ENCODE measurements around the gene MYH9.
"Not testable (repeated sequence)": the region's sequence is repeated elsewhere in the genome, so short reads cannot be mapped to it uniquely, and the experiment has no call there.

Gene MYH9

DNA sequence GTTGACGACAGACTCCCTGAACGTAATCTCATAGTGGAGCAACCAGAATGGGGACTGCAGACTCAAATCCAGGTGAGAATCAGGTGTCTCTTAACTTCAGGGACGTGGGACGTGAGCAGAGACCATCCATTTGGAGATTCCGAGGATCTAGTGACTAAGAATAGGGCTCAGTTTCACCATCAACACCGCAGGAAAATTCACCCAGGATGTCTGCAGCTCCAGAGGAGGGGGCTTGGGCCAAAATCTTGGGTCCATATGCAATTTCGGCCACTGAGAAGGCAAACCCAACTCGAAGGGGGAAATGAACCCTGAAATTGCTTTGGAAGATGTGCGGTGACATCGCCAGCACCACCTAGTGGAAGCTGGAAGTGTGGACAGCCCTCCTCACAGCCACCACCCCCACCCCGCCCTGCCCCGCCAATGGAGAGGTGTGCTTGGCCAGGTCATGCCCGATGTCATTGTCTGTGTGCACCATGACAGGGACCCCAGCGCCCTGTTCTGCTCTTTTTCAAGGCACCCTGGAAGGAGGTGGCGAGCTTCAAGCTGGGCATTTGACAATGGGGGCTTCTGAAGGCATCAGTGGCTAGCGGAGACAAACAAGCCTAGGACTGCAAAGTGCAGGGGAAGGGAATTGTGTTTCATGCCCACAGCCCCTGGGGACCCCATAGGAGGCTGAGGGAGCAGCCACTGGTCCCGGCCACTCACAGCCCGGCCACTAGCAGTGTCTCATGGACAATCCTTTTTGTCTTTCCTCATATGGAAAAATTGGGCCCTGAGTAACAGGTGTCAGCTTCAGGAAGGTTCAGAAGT is 110.1 kb downstream of the MYH9 start:
- Histone ChIP-seq H3K9ac (ENCODE audit: low read depth, low read length) (no peak overlapping the region), H3K27ac (ENCODE audit: low read length) (no peak overlapping the region), H3K4me1 (ENCODE audit: insufficient read depth, low read length) (no peaks in the 10 kb centered on the region), H3K4me3 (ENCODE audit: low read length) (no peak overlapping the region), H3K36me3 (ENCODE audit: insufficient read depth, low read depth, low read length) (peaks cover 17% of the 10 kb centered on the region), H3K9me3 (ENCODE audit: insufficient read depth, low read depth, low read length) (no peaks in the 10 kb centered on the region), H3K27me3 (ENCODE audit: insufficient read depth, low read length) (no peaks in the 10 kb centered on the region)

DNA sequence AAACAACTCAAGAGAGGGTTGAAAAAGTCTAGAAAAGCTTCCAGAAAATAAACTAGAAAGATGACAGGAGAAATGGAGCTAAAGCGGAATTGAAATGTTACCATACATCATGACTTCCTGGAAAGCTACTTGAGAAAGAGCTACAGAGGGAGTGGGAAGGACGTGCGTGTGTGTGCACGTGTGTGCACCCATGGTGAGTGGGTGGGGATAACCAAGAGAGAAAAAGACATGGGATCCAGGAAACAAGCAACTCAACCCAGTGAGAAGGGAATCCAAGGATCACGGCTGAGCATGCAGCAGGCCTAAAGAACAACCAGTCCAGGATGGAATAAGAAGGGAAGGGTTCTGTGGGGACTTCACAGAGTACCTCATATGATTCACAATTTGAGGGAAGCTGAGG is 113.2 kb downstream of the MYH9 start:
- H3K36me3 ChIP-seq (ENCODE audit: insufficient read depth, low read depth, low read length) = no peaks in the 10 kb centered on the region
- no peak overlapping the region for H3K27ac ChIP-seq (ENCODE audit: low read length)
- H3K9me3 ChIP-seq (ENCODE audit: insufficient read depth, low read depth, low read length) = no peaks in the 10 kb centered on the region
- no peaks in the 10 kb centered on the region for H3K27me3 ChIP-seq (ENCODE audit: insufficient read depth, low read length)
- H3K9ac ChIP-seq (ENCODE audit: low read depth, low read length) = no peak overlapping the region
- H3K4me3 ChIP-seq (ENCODE audit: low read length) = no peak overlapping the region
- no peaks in the 10 kb centered on the region for H3K4me1 ChIP-seq (ENCODE audit: insufficient read depth, low read length)

DNA sequence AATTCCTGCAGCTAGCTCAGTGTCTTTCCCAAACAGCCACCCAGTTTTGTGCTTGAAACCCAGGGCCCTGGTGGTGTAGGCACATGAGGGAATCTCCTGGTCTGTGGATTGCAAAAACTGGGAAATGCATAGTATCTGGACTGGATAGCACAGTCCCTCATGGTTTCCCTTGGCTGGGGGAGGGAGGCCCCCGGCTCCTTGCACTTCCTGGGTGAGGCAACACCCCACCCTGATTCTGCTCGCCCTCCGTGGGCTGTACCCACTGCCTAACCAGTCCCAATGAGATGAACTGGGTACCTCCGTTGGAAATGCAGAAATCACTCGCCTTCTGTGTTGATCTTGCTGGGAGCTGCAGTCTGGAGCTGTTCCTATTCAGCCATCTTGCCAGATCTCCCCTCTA is 115.8 kb downstream of the MYH9 start:
- H3K36me3 ChIP-seq (ENCODE audit: insufficient read depth, low read depth, low read length); H3K4me3 ChIP-seq (ENCODE audit: low read length): not testable (repeated sequence)

DNA sequence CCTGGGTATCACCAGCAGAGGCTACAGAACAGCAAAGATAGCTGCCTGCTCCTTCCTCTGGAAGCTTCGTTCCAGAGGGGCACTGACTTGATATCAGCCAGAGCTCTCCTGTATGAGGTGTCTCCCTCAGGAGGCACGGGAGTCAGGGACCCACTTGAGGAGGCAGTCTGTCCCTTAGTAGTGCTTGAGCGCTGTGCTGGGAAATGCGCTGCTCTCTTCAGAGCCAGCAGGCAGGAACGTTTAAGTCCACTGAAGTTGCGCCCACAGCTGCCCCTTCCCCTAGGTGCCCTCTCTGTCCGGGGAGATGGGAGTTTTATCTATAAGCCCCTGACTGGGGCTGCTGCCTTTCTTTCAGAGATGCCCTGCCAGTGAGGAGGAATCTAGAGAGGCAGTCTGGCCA is 116.5 kb downstream of the MYH9 start:
- not testable (repeated sequence) for H3K27me3 ChIP-seq (ENCODE audit: insufficient read depth, low read length); H3K4me1 ChIP-seq (ENCODE audit: insufficient read depth, low read length); H3K9me3 ChIP-seq (ENCODE audit: insufficient read depth, low read depth, low read length); H3K36me3 ChIP-seq (ENCODE audit: insufficient read depth, low read depth, low read length); H3K9ac ChIP-seq (ENCODE audit: low read depth, low read length); H3K4me3 ChIP-seq (ENCODE audit: low read length); H3K27ac ChIP-seq (ENCODE audit: low read length)

More for the DNA sequence above, 115.8 kb downstream of the MYH9 start:
- not testable (repeated sequence) for H3K9ac ChIP-seq (ENCODE audit: low read depth, low read length); H3K9me3 ChIP-seq (ENCODE audit: insufficient read depth, low read depth, low read length); H3K4me1 ChIP-seq (ENCODE audit: insufficient read depth, low read length); H3K27ac ChIP-seq (ENCODE audit: low read length); H3K27me3 ChIP-seq (ENCODE audit: insufficient read depth, low read length)

- H3K4me1 ChIP-seq (ENCODE audit: insufficient read depth, low read length) = no peaks in the 10 kb centered on the region
- H3K9me3 ChIP-seq (ENCODE audit: insufficient read depth, low read depth, low read length) = no peaks in the 10 kb centered on the region
- no peak overlapping the region for H3K27ac ChIP-seq (ENCODE audit: low read length)
- no peak overlapping the region for H3K4me3 ChIP-seq (ENCODE audit: low read length)
- H3K9ac ChIP-seq (ENCODE audit: low read depth, low read length) = no peak overlapping the region
- H3K27me3 ChIP-seq (ENCODE audit: insufficient read depth, low read length) = no peaks in the 10 kb centered on the region
- no peaks in the 10 kb centered on the region for H3K36me3 ChIP-seq (ENCODE audit: insufficient read depth, low read depth, low read length)
Observed at GRCh38 chr22:36267896-36268485, 119.8 kb downstream of the MYH9 start.

GRCh38 chr22:36267058-36267457 is 120.7 kb downstream of the MYH9 start:
- H3K4me3 ChIP-seq (ENCODE audit: low read length) = no peak overlapping the region
- H3K9me3 ChIP-seq (ENCODE audit: insufficient read depth, low read depth, low read length) = no peaks in the 10 kb centered on the region
- H3K4me1 ChIP-seq (ENCODE audit: insufficient read depth, low read length) = no peaks in the 10 kb centered on the region
- no peak overlapping the region for H3K27ac ChIP-seq (ENCODE audit: low read length)
- H3K9ac ChIP-seq (ENCODE audit: low read depth, low read length) = no peak overlapping the region
- no peaks in the 10 kb centered on the region for H3K36me3 ChIP-seq (ENCODE audit: insufficient read depth, low read depth, low read length)
- no peaks in the 10 kb centered on the region for H3K27me3 ChIP-seq (ENCODE audit: insufficient read depth, low read length)

DNA sequence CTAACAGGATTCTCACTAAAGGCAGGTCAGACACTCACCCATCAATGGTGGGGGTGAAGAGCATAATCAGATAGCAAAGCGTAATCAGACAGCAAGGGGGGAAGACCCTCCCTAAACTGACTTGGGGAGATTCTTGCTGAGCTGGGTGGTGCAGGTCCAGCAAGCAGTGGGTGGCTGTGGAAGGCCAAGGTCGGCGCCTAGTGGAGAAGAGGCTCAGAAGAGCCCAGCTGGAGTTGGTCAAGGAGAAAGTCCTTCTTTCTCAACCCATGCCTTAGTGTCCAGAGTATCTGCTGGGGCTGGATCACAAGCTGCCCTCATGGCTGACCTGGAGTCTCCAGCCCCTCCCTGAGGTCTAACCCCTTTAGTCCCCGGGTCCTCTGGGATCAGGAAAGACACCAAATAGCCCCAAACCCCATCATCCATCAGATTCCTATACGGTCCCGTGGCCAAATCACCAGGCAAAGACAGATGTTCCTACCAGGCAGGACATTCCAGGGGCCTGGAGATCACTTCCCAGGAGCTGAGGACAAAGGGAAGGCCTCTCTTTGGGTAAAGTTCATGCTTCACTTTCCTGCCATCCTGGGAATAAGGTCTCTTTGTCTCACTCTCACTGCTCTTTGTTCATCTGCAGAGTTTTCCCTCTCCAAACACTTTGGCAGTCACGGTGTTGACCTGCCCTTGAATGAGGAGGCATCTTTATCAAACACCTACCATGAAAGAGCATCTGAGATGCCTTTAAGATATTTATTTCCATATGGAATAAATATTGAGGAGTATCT is 123.7 kb downstream of the MYH9 start:
- H3K36me3 ChIP-seq (ENCODE audit: insufficient read depth, low read depth, low read length); H3K4me1 ChIP-seq (ENCODE audit: insufficient read depth, low read length); H3K27me3 ChIP-seq (ENCODE audit: insufficient read depth, low read length); H3K9me3 ChIP-seq (ENCODE audit: insufficient read depth, low read depth, low read length); H3K4me3 ChIP-seq (ENCODE audit: low read length); H3K9ac ChIP-seq (ENCODE audit: low read depth, low read length); H3K27ac ChIP-seq (ENCODE audit: low read length): not testable (repeated sequence)

DNA sequence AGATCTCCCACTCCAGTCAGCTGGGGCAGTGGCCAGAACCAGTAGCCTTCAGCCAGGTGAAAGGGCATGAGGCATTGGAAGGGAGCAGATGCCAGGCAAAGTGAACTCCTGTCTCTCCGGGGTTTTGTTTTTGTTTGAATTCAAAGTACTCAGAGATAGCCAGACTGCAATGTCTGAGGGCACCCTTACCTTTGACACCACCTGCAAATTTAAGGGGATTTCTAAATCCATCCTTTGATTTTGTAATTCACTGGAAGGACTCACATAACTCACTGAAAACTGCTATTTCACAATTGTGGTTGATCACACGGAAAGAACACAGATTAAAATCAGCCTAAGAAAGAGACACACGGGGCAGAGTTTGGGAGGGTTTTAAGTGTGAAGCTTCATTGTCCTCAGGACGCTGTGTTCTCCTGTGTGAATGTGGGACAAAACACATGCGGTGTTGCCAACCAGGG is 124.5 kb downstream of the MYH9 start:
- H3K27me3 ChIP-seq (ENCODE audit: insufficient read depth, low read length); H3K27ac ChIP-seq (ENCODE audit: low read length); H3K4me3 ChIP-seq (ENCODE audit: low read length); H3K9ac ChIP-seq (ENCODE audit: low read depth, low read length); H3K36me3 ChIP-seq (ENCODE audit: insufficient read depth, low read depth, low read length); H3K9me3 ChIP-seq (ENCODE audit: insufficient read depth, low read depth, low read length): not testable (repeated sequence)
- peaks cover 17% of the 10 kb centered on the region for H3K4me1 ChIP-seq (ENCODE audit: insufficient read depth, low read length)

DNA sequence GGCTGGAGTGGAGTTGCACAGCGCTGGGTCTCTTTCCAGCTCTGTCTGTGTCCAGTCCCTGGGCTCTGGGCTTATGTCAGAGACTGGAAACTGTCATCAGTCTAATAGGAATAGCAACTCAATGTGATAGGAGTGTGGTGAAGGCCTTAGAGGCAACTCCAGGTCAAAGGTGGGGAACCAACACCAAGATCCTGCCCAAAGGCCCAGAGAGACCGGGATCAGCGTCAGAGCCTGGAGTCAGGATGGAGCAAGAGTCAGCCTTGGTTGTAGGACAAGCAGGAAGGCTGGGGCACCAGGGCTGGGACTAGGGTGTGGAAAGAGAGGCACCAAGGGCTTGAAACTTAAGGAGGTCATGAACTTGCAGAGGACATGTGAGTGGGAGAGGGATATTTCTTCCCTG is 125.5 kb downstream of the MYH9 start:
- not testable (repeated sequence) for H3K9ac ChIP-seq (ENCODE audit: low read depth, low read length); H3K27me3 ChIP-seq (ENCODE audit: insufficient read depth, low read length); H3K4me3 ChIP-seq (ENCODE audit: low read length); H3K36me3 ChIP-seq (ENCODE audit: insufficient read depth, low read depth, low read length); H3K9me3 ChIP-seq (ENCODE audit: insufficient read depth, low read depth, low read length); H3K27ac ChIP-seq (ENCODE audit: low read length)
- peaks cover 22% of the 10 kb centered on the region for H3K4me1 ChIP-seq (ENCODE audit: insufficient read depth, low read length)

GRCh38 chr22:36261675-36262074 is 126.1 kb downstream of the MYH9 start:
- H3K27ac ChIP-seq (ENCODE audit: low read length); H3K9ac ChIP-seq (ENCODE audit: low read depth, low read length); H3K27me3 ChIP-seq (ENCODE audit: insufficient read depth, low read length); H3K4me3 ChIP-seq (ENCODE audit: low read length); H3K36me3 ChIP-seq (ENCODE audit: insufficient read depth, low read depth, low read length); H3K9me3 ChIP-seq (ENCODE audit: insufficient read depth, low read depth, low read length): not testable (repeated sequence)
- H3K4me1 ChIP-seq (ENCODE audit: insufficient read depth, low read length) = peaks cover 22% of the 10 kb centered on the region

GRCh38 chr22:36259615-36260300 is 128.0 kb downstream of the MYH9 start:
- peaks cover 25% of the 10 kb centered on the region for H3K4me1 ChIP-seq (ENCODE audit: insufficient read depth, low read length)
- no peaks in the 10 kb centered on the region for H3K9me3 ChIP-seq (ENCODE audit: insufficient read depth, low read depth, low read length)
- no peaks in the 10 kb centered on the region for H3K27me3 ChIP-seq (ENCODE audit: insufficient read depth, low read length)
- peak overlapping the region; percentile 49; the same call in 1 of the 2 replicates for H3K9ac ChIP-seq (ENCODE audit: low read depth, low read length)
- peak overlapping the region; percentile 41 for H3K27ac ChIP-seq (ENCODE audit: low read length)
- H3K4me3 ChIP-seq (ENCODE audit: low read length) = peak overlapping the region; percentile 28; the same call in 1 of the 2 replicates
- H3K36me3 ChIP-seq (ENCODE audit: insufficient read depth, low read depth, low read length) = no peaks in the 10 kb centered on the region
